Measurements from ENCODE around the gene MED16.

GRCh38 chr19:872266-872951, 20.6 kb downstream of the MED16 start:
- TF ChIP-seq POLR2A (IDR thresholded peaks at IDR 0.05; ENCODE audit: low read depth, low read length) (no peak), POLR2AphosphoS5 (IDR thresholded peaks at IDR 0.05; ENCODE audit: low read depth, low read length) (no peak), SPI1 (IDR thresholded peaks at IDR 0.05; ENCODE audit: low read depth, low read length) (no peak), TAF1 (IDR thresholded peaks at IDR 0.05; ENCODE audit: low read depth, low read length) (no peak), POU2F2 (IDR thresholded peaks at IDR 0.05; ENCODE audit: low read depth, low read length) (no peak)

Measured in GM12891 (cell line).